C4-2B (cell line): Measurements from ENCODE around the gene BMPR2.

Experiments used
- ZFX ChIP-seq: fragments of 450-650 bp; IDR thresholded peaks from 2 replicates; pipeline ENCODE4 v1.6.1; 2017
- TF ChIP-seq, protein P1 (sequence below): fragments of 450-650 bp; conservative IDR thresholded peaks from 2 replicates; pipeline ENCODE4 v1.5.1; 2017; ENCODE audit warnings: mild to moderate bottlenecking

DNA sequence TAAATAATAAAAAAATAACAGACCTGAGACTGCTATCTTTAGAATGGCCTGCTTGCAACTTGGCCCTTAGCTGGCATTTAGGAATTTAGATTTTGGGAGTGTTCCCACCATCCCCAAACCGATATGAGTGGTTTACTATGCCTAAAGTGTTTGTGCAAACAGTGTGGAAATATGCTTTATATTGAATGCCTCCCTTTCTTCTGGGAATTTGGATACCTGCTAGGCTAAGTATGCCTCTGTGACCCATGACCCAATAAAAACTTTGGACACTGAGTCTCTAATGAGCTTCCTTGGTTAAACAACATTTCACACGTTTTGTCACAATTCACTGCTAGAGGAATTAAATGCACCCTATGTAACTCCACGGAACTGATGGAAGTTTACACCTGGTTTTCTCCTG, 73.2 kb downstream of the BMPR2 start:
- TF ChIP-seq, protein P1, sequence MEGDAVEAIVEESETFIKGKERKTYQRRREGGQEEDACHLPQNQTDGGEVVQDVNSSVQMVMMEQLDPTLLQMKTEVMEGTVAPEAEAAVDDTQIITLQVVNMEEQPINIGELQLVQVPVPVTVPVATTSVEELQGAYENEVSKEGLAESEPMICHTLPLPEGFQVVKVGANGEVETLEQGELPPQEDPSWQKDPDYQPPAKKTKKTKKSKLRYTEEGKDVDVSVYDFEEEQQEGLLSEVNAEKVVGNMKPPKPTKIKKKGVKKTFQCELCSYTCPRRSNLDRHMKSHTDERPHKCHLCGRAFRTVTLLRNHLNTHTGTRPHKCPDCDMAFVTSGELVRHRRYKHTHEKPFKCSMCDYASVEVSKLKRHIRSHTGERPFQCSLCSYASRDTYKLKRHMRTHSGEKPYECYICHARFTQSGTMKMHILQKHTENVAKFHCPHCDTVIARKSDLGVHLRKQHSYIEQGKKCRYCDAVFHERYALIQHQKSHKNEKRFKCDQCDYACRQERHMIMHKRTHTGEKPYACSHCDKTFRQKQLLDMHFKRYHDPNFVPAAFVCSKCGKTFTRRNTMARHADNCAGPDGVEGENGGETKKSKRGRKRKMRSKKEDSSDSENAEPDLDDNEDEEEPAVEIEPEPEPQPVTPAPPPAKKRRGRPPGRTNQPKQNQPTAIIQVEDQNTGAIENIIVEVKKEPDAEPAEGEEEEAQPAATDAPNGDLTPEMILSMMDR = no peak
- TF ChIP-seq ZFX = no peak
